H1 (cell line): ENCODE results near the gene LDAH.

ENCODE experiments used
- ATF3 ChIP-seq: IDR thresholded peaks from 2 replicates; pipeline ENCODE4 v1.6.1; 2011; ENCODE audit warnings: low read depth, mild to moderate bottlenecking, low read length; ENCODE audit not compliant: insufficient read depth
- EZH2 ChIP-seq: fragments of 200-600 bp; sonication (generic); IDR thresholded peaks from 2 replicates; pipeline ENCODE4 v1.7.1; 2012; ENCODE audit warnings: low read depth, mild to moderate bottlenecking, moderate library complexity, low read length, inconsistent platforms; ENCODE audit not compliant: severe bottlenecking
- POLR2AphosphoS5 ChIP-seq: IDR thresholded peaks from 2 replicates; pipeline ENCODE4 v1.6.1; 2011; ENCODE audit warnings: low read depth, low read length
- SUZ12 ChIP-seq: fragments of 200-600 bp; sonication (generic); IDR thresholded peaks from 2 replicates; pipeline ENCODE4 v1.6.1; 2012; ENCODE audit warnings: mild to moderate bottlenecking, inconsistent platforms, low read length, moderate library complexity, mixed read lengths
- TF ChIP-seq, protein P1 (sequence below): IDR thresholded peaks from 2 replicates; pipeline ENCODE4 v1.6.1; 2012; ENCODE audit warnings: inconsistent platforms

GRCh38 chr2:20762945-20763683, 59.8 kb downstream of the LDAH start:
- TF ChIP-seq ATF3 (no peak), SUZ12 (no peak), EZH2 (no peak), POLR2AphosphoS5 (no peak)
- TF ChIP-seq, protein P1, sequence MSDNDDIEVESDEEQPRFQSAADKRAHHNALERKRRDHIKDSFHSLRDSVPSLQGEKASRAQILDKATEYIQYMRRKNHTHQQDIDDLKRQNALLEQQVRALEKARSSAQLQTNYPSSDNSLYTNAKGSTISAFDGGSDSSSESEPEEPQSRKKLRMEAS, result no peak
